Liver (tissue), 9 donors: Measurements from ENCODE around the gene SLC9A1. TPM values are rescaled to one million over a fixed set of nuclear protein-coding genes. Genes with fewer than 3 reads are reported as not detected.

ENCODE experiments used
- DNase-seq: peaks from one replicate; pipeline ENCODE4 v3.0.0-alpha.2; 2017; ENCODE audit warnings: low spot score
- H3K27ac ChIP-seq, 2 donors: one replicate each; pipeline ENCODE4 v1.7.0; 2013; ENCODE audit warnings: inconsistent platforms in 2 of 2, low read length in 2 of 2, control low read depth in 1 of 2, low read depth in 1 of 2, mild to moderate bottlenecking in 1 of 2
- H3K27me3 ChIP-seq, 4 donors: one replicate each; pipeline versions ENCODE4 v1.6.1 to v1.7.0; 2013; ENCODE audit warnings: low read length in 3 of 4, inconsistent platforms in 1 of 4, mild to moderate bottlenecking in 1 of 4, moderate library complexity in 1 of 4; ENCODE audit not compliant: control insufficient read depth in 4 of 4, insufficient read depth in 4 of 4
- H3K36me3 ChIP-seq, 4 donors: one replicate each; pipeline versions ENCODE4 v1.6.1 to v1.7.0; 2013; ENCODE audit warnings: low read length in 3 of 4, mild to moderate bottlenecking in 3 of 4, low read depth in 1 of 4, moderate library complexity in 1 of 4; ENCODE audit not compliant: control insufficient read depth in 4 of 4, insufficient read depth in 3 of 4
- H3K4me1 ChIP-seq, 4 donors: one replicate each; pipeline versions ENCODE4 v1.6.1 to v1.7.0; 2013; ENCODE audit warnings: low read length in 3 of 4, mild to moderate bottlenecking in 3 of 4, moderate library complexity in 1 of 4; ENCODE audit not compliant: control insufficient read depth in 4 of 4, insufficient read depth in 4 of 4
- H3K4me3 ChIP-seq, 3 donors: one replicate each; pipeline versions ENCODE4 v1.6.1 to v1.7.0; 2013; ENCODE audit warnings: low read length in 3 of 3, control low read depth in 1 of 3, low read depth in 1 of 3, mild to moderate bottlenecking in 1 of 3
- H3K9ac ChIP-seq, 2 donors: one replicate each; pipeline ENCODE4 v1.7.0; 2013; ENCODE audit warnings: low read length in 2 of 2, mild to moderate bottlenecking in 2 of 2, moderate library complexity in 2 of 2, control low read depth in 1 of 2, low read depth in 1 of 2
- H3K9me3 ChIP-seq, 4 donors: one replicate each; pipeline versions ENCODE4 v1.6.1 to v1.7.0; 2013; ENCODE audit warnings: low read length in 3 of 4; ENCODE audit not compliant: control insufficient read depth in 4 of 4
- EGR1 ChIP-seq, 2 donors: IDR thresholded peaks; 2 replicates each; pipeline ENCODE4 v1.6.1; 2016 to 2018; ENCODE audit warnings: antibody characterized with exemption in 2 of 2, low read depth in 2 of 2
- FOXA1 ChIP-seq: IDR thresholded peaks from 2 replicates; pipeline ENCODE4 v1.6.1; 2016; ENCODE audit warnings: antibody characterized with exemption
- FOXA2 ChIP-seq: IDR thresholded peaks from 2 replicates; pipeline ENCODE4 v1.6.1; 2016; ENCODE audit warnings: antibody characterized with exemption
- GABPA ChIP-seq, 2 donors: IDR thresholded peaks in 1 of 2; conservative IDR thresholded peaks in 1 of 2; 2 replicates each; pipeline ENCODE4 v1.6.1; 2016; ENCODE audit warnings: antibody characterized with exemption in 2 of 2, mild to moderate bottlenecking in 1 of 2, moderate library complexity in 1 of 2
- HNF4A ChIP-seq, 2 donors: conservative IDR thresholded peaks; 2 replicates each; pipeline ENCODE4 v1.6.1; 2016; ENCODE audit warnings: antibody characterized with exemption in 2 of 2, mild to moderate bottlenecking in 2 of 2
- HNF4G ChIP-seq: IDR thresholded peaks from 2 replicates; pipeline ENCODE4 v1.6.1; 2016; ENCODE audit warnings: antibody characterized with exemption
- JUND ChIP-seq, 2 donors: IDR thresholded peaks; 2 replicates each; pipeline ENCODE4 v1.6.1; 2016; ENCODE audit warnings: antibody characterized with exemption in 2 of 2
- NR2F2 ChIP-seq: IDR thresholded peaks from 2 replicates; pipeline ENCODE4 v1.6.1; 2016; ENCODE audit warnings: antibody characterized with exemption
- RAD21 ChIP-seq, 2 donors: IDR thresholded peaks; 2 replicates each; pipeline ENCODE4 v1.6.1; 2016; ENCODE audit warnings: antibody characterized with exemption in 2 of 2, mild to moderate bottlenecking in 2 of 2
- RXRA ChIP-seq, 2 donors: IDR thresholded peaks; 2 replicates each; pipeline ENCODE4 v1.6.1; 2017 to 2018; ENCODE audit warnings: antibody characterized with exemption in 2 of 2, mild to moderate bottlenecking in 1 of 2
- SP1 ChIP-seq: IDR thresholded peaks from 2 replicates; pipeline ENCODE4 v1.6.1; 2018; ENCODE audit warnings: antibody characterized with exemption, mild to moderate bottlenecking
- TAF1 ChIP-seq: conservative IDR thresholded peaks from 2 replicates; pipeline ENCODE4 v1.6.1; 2016; ENCODE audit warnings: antibody characterized with exemption, mild to moderate bottlenecking
- YY1 ChIP-seq: IDR thresholded peaks from 2 replicates; pipeline ENCODE4 v1.6.1; 2016; ENCODE audit warnings: antibody characterized with exemption, mild to moderate bottlenecking
- WGBS: extraction: QIAGEN DNeasy Blood & Tissue Kit; methylation state at CpG from one replicate; pipeline ENCODE4 v1.1.7; 2013; 5-methylcytosine and 5-hydroxymethylcytosine counted together
- polyA plus RNA-seq, 2 donors: library from polyadenylated mRNA; stranded (reverse) in 1 of 2; unstranded in 1 of 2; fragments of 200-250 nt in 1 of 2; fragments of >200 nt in 1 of 2; fragmentation: Nextera tagmentation in 1 of 2; extraction: Ambion mirVana in 1 of 2; gene quantifications; one replicate each; pipeline versions ENCODE4 v1.2.1 to v1.2.3, GENCODE V29; 2013 to 2015
- total RNA-seq, 2 donors: library from RNA; depleted of rRNA; stranded (reverse); fragments of >200 nt; gene quantifications; one replicate each; pipeline ENCODE4 v1.2.3, GENCODE V29; 2014
- TF ChIP-seq, protein P1 (sequence below): IDR thresholded peaks from 2 replicates; pipeline ENCODE4 v1.6.1; 2016; ENCODE audit warnings: antibody characterized with exemption
- TF ChIP-seq, protein P2 (sequence below): IDR thresholded peaks from 2 replicates; pipeline ENCODE4 v1.6.1; 2016; ENCODE audit warnings: antibody characterized with exemption, mild to moderate bottlenecking
- TF ChIP-seq, protein P3 (sequence below): IDR thresholded peaks from 2 replicates; pipeline ENCODE4 v1.6.1; 2016; ENCODE audit warnings: antibody characterized with exemption
- TF ChIP-seq, protein P4 (sequence below): fragments of 150-350 bp; IDR thresholded peaks from 2 replicates; pipeline ENCODE4 v1.5.1; 2017; ENCODE audit warnings: improper control_type of control experiment, low read depth, low read length; ENCODE audit not compliant: missing input control
- TF ChIP-seq, protein P5 (sequence below): IDR thresholded peaks from 2 replicates; pipeline ENCODE4 v1.6.1; 2016; ENCODE audit warnings: antibody characterized with exemption
- donor health status: healthy.
- donor health status: healthy.
- donor health status: healthy.
- donor health status: healthy.
- donor health status: healthy.

The SLC9A1 gene
- total and polyA plus RNA-seq, 4 donors = 1.3 to 3.2 (median 1.5) TPM

DNA sequence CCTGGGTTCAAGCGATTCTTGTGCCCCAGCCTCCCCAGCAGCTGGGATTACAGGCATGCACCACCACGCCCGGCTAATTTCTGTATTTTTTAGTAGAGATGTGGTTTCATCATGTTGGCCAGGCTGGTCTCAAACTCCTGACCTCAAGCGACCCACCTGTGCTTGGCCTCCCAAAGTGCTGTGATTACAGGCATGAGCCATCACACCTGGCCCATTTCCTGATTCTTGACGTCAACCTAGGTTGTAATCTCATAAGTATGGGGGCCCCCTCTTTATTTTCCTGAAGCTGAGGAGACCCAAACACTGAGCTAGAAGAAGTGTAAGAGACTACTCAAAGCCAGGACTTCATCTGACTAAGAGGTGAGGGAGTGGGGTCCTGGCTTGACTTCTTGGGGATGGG is 21.8 kb downstream of the SLC9A1 start:
- Histone ChIP-seq H3K9me3 (no peaks in the 10 kb centered on the region), H3K4me3 (no peak overlapping the region), H3K27me3 (no peaks in the 10 kb centered on the region), H3K27ac (no peak overlapping the region), H3K9ac (no peak overlapping the region), H3K36me3 (no peaks in the 10 kb centered on the region), H3K4me1 (peaks cover 0 to 3% (median 0%) of the 10 kb centered on the region in 4 donors)
- DNase-seq = no peak
- TF ChIP-seq TAF1 = no peak
- no peak for TF ChIP-seq RAD21 (IDR thresholded peaks at IDR 0.05)
- TF ChIP-seq, protein P1, sequence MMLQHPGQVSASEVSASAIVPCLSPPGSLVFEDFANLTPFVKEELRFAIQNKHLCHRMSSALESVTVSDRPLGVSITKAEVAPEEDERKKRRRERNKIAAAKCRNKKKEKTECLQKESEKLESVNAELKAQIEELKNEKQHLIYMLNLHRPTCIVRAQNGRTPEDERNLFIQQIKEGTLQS = no peak
- no peak for TF ChIP-seq YY1
- no peak for TF ChIP-seq SP1
- TF ChIP-seq, protein P2, sequence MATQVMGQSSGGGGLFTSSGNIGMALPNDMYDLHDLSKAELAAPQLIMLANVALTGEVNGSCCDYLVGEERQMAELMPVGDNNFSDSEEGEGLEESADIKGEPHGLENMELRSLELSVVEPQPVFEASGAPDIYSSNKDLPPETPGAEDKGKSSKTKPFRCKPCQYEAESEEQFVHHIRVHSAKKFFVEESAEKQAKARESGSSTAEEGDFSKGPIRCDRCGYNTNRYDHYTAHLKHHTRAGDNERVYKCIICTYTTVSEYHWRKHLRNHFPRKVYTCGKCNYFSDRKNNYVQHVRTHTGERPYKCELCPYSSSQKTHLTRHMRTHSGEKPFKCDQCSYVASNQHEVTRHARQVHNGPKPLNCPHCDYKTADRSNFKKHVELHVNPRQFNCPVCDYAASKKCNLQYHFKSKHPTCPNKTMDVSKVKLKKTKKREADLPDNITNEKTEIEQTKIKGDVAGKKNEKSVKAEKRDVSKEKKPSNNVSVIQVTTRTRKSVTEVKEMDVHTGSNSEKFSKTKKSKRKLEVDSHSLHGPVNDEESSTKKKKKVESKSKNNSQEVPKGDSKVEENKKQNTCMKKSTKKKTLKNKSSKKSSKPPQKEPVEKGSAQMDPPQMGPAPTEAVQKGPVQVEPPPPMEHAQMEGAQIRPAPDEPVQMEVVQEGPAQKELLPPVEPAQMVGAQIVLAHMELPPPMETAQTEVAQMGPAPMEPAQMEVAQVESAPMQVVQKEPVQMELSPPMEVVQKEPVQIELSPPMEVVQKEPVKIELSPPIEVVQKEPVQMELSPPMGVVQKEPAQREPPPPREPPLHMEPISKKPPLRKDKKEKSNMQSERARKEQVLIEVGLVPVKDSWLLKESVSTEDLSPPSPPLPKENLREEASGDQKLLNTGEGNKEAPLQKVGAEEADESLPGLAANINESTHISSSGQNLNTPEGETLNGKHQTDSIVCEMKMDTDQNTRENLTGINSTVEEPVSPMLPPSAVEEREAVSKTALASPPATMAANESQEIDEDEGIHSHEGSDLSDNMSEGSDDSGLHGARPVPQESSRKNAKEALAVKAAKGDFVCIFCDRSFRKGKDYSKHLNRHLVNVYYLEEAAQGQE = no peak
- TF ChIP-seq FOXA2 = no peak
- no peak for TF ChIP-seq JUND (IDR thresholded peaks at IDR 0.05)
- no peak for TF ChIP-seq HNF4G
- TF ChIP-seq, protein P3, sequence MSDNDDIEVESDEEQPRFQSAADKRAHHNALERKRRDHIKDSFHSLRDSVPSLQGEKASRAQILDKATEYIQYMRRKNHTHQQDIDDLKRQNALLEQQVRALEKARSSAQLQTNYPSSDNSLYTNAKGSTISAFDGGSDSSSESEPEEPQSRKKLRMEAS = no peak
- no peak for TF ChIP-seq FOXA1
- TF ChIP-seq, protein P4, sequence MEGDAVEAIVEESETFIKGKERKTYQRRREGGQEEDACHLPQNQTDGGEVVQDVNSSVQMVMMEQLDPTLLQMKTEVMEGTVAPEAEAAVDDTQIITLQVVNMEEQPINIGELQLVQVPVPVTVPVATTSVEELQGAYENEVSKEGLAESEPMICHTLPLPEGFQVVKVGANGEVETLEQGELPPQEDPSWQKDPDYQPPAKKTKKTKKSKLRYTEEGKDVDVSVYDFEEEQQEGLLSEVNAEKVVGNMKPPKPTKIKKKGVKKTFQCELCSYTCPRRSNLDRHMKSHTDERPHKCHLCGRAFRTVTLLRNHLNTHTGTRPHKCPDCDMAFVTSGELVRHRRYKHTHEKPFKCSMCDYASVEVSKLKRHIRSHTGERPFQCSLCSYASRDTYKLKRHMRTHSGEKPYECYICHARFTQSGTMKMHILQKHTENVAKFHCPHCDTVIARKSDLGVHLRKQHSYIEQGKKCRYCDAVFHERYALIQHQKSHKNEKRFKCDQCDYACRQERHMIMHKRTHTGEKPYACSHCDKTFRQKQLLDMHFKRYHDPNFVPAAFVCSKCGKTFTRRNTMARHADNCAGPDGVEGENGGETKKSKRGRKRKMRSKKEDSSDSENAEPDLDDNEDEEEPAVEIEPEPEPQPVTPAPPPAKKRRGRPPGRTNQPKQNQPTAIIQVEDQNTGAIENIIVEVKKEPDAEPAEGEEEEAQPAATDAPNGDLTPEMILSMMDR = no peak
- TF ChIP-seq NR2F2 = no peak
- TF ChIP-seq RXRA (IDR thresholded peaks at IDR 0.05) = no peak
- TF ChIP-seq GABPA (IDR thresholded peaks at IDR 0.05 in 1 of 2, conservative IDR thresholded peaks at IDR 0.05 in 1 of 2) = no peak
- TF ChIP-seq, protein P5, sequence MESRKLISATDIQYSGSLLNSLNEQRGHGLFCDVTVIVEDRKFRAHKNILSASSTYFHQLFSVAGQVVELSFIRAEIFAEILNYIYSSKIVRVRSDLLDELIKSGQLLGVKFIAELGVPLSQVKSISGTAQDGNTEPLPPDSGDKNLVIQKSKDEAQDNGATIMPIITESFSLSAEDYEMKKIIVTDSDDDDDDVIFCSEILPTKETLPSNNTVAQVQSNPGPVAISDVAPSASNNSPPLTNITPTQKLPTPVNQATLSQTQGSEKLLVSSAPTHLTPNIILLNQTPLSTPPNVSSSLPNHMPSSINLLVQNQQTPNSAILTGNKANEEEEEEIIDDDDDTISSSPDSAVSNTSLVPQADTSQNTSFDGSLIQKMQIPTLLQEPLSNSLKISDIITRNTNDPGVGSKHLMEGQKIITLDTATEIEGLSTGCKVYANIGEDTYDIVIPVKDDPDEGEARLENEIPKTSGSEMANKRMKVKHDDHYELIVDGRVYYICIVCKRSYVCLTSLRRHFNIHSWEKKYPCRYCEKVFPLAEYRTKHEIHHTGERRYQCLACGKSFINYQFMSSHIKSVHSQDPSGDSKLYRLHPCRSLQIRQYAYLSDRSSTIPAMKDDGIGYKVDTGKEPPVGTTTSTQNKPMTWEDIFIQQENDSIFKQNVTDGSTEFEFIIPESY = no peak
- no peak for TF ChIP-seq EGR1 (IDR thresholded peaks at IDR 0.05; ENCODE audit: low read depth in 2 of 2)
- TF ChIP-seq HNF4A (conservative IDR thresholded peaks at IDR 0.05) = no peak
- 91% methylated on average over 5 of the region's 5 CpGs for WGBS
